ENCODE measurements around the gene DNM1.
"Not testable (repeated sequence)": the region's sequence is repeated elsewhere in the genome, so short reads cannot be mapped to it uniquely, and the experiment has no call there.

Gene DNM1

GRCh38 chr9:128178806-128179431 is 24.3 kb upstream of the DNM1 start:
- DNase-seq = no peak

- DNase-seq = no peak
These were observed 23.2 kb upstream of the DNM1 start for GRCh38 chr9:128180001-128180400.

DNA sequence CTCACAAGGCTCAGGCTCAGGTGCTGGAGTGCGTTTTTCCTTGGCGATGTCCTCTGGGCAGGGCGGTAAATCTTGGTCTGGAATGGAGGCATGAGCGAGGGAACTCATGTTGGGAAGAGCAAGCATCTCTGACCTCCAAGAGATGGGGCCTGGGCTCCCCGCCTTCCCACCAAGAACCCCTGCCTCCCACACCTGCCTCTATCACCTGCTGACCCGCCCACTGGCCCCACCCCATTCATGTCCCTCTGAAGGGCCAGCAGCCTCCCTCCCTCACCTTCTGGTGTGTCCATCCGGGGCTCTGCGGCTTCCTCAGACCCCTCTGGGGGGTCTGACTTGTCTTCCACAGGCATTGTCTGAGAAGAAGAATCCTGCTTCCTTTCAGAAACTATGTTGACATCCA is 22.7 kb upstream of the DNM1 start:
- no peak for DNase-seq

- DNase-seq = not testable (repeated sequence)
These were observed 21.7 kb upstream of the DNM1 start for GRCh38 chr9:128181480-128181879.

DNA sequence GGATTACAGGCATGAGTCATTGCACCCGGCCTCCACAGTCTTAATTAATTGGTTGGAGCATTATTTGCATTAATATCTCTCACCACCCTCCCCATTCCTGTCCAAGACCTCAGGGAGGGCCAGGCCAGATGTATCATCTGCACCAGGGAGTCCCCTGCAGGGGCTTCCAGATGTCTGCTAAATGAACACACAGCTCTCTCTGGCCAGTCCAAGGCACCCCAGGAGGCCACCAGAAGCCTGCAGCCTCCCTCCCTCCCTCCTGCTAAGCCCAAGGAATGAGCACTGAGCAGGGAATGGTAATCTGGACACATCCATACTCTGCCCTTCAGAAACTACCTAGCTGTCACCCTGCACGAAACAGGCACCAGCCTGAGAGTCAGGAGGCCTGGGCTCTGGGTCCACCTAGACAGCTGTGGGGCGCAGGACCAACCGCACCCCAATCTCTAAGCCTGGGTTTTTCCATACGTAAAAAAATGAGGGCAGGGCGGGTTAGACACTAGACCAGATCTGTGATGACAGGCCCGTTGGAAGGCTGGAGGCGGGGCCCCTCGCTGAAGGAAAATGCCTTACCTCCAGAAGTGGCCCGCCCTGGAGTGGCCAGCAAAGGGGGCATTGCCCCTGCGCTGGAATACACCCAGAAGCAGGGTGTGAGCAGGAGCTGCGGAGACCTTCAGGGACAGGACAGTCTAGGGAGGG is 20.1 kb upstream of the DNM1 start:
- no peak for DNase-seq

DNA sequence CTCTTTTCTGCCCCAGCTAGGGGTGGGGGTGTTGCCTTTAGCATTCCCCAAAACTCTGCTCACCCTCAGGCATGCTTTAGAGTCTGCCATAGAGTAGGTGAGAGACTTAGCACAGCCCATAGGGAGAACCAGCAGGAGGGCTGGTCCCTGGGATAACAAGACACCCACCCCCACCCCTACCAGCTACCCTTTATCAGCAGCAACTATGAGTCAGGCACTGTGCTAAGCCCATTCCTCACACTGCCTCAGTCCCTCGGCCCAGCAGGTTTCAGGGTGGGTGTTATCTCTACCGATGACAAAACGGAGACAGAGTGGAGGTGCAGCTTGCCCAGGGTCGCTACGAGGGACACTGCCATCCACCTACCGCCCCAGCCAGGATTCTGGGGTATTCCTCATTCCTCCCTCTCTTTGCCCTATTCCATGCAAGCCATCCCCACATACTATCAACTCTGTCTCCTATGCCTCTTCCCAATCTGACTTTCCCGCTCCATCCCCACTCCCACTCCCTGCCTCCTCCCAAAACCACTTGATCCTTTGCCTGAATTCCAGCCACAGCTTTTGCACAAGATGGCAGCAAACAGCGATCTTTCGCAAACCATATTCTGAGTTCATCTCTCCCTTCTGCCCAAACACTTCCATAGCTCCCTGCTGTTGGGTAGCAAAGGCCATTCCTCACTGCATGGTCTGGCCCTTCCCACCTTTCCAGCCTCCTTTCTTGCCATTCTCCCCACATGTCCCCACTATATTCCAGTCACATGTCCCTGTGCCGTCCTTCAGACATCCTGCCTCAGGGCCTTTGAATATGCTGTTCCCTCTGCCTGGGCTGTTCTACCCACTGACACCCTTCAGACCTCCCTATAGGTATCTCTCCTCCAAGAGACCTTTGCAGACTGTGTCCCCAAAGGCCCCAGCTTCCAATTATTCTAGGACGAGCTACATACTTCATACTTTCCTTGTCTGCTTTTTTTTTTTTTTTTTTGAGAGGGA is 16.9 kb upstream of the DNM1 start:
- DNase-seq = no peak

DNA sequence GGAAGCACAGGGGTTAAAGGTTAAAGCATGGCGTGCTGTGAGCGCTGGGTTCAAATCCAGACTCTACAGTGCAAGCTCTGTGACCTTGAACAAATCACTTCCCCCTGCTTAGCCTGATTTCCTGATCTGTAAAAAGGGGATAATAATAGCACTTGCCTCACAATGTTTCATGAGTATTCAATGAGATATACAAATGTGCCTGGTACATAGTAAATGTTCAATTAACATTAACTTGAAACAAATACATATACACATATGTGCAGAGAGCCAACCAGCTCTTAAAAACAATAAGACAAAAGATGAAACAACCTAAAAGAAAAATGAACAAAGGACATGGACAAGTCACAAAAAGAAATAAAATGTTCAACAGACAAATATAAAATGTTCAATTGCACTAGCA is 15.8 kb upstream of the DNM1 start:
- DNase-seq = no peak

- no peak for DNase-seq
These were observed 15.0 kb upstream of the DNM1 start for GRCh38 chr9:128188209-128188608.

- no peak for DNase-seq
These were observed 13.2 kb upstream of the DNM1 start for GRCh38 chr9:128190013-128190412.

GRCh38 chr9:128190516-128191405 is 12.4 kb upstream of the DNM1 start:
- no peak for DNase-seq

DNA sequence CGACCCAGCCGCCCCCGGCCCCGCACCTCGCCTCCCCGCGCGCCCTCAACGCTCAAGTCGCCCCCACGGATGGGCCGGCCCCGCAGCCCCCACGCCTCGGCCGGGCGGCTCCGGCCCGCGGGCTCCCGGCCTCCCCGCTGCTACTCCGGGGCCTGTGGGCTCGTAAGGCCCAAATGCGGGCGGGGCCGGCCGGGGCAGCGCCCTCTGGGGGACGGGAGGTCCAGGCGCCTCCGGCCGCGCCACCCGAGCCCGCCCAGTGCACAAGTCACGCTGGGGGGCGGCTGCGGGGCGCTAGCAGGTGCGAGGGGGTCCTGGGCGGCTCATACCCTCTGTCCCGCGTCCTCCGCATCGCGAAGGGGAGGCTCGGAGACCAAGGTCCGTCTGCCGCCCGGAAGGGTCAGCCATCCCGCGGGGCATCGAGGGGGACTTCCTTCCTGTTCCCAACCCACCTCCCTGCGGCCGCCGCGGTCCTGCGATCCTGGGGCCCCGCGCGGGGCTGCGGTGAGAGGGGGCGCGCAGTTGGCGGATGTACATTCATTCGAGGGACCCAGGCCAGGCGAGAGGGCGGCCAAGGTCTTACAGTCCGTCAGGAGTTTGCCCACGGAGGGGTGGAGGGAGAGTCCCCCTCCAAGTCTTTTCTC is 11.7 kb upstream of the DNM1 start, which contains the start of gene CIZ1:
CIZ1 (minus strand) TSS at position 167 of the 641 bp plus-strand sequence. CDS start 715 bp downstream, outside the sequence.
- DNase-seq = no peak

- DNase-seq = peak; percentile 87
These were observed 10.4 kb upstream of the DNM1 start for GRCh38 chr9:128192601-128193371.

DNA sequence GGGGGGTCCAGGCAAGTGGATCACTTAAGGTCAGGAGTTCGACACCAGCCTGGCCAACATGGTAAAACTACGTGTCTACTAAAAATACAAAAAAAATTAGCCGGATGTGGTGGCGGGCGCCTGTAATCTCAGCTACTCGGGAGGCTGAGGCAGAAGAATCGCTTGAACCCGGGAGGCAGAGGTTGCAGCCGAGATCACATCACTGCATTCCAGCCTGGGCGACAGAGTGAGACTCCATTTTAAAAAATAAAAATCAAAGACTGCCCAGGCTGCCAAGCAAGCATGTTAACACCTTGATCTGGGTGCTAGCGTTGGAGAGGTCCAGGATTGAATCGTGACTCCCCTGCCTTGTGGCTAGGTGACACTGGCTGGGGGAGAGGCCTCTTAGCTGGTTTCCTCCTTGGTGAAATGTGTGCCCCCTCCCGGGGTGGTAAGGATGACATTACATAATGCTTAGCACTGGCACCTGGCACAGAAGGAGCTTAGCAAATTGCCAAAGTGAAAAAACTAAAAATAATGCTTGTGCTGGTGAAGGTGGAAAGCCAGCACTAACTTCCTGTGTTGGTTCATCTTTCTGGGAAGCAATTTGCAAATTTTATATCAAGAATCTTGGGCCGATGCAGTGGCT is 9.6 kb upstream of the DNM1 start:
- DNase-seq = no peak

DNA sequence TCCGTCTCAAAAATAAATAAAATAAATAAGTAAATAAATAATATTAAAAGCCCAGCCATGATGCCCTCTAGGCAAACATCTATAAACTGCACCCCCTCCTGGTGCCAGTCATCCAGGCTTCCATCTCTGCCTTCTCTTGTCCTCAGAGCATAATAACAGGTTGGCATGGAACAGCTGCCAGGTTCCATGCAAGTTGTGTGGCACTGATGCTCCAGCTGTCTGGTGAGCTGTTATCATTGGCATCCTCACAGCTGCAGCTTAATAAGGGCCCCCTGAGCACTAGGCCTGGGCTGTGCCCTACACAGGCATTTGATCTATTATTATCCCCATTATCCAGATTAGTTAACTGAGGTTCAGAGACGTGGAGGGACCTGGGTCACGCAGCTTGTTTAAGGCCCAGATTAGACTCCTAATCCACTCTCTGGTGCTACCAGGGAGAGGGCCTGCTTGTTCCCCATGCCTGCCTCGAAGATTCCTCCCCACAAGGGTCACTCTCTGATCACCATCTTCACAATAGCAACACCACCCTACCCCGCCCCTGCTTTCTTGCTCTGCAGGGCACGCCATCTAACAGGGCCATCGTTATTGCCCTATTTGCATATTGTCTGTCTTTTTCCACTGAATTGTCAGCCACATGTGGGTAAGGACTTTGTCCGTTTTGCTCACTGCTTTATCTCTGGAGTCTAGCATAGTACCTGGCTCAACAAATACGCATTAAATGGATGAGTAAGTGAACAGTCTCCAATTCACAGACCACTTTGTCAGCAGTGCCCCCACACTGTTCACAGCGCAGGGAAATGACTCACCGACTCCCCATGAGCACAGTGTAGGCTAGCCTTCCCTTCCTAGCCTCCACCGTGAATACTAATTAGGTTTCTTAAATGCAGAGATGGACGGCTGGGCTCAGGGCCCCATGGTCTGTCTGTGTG is 1.5 kb upstream of the DNM1 start:
- DNase-seq = no peak

GRCh38 chr9:128202648-128203023 is 543 bp upstream of the DNM1 start:
- DNase-seq = no peak

DNA sequence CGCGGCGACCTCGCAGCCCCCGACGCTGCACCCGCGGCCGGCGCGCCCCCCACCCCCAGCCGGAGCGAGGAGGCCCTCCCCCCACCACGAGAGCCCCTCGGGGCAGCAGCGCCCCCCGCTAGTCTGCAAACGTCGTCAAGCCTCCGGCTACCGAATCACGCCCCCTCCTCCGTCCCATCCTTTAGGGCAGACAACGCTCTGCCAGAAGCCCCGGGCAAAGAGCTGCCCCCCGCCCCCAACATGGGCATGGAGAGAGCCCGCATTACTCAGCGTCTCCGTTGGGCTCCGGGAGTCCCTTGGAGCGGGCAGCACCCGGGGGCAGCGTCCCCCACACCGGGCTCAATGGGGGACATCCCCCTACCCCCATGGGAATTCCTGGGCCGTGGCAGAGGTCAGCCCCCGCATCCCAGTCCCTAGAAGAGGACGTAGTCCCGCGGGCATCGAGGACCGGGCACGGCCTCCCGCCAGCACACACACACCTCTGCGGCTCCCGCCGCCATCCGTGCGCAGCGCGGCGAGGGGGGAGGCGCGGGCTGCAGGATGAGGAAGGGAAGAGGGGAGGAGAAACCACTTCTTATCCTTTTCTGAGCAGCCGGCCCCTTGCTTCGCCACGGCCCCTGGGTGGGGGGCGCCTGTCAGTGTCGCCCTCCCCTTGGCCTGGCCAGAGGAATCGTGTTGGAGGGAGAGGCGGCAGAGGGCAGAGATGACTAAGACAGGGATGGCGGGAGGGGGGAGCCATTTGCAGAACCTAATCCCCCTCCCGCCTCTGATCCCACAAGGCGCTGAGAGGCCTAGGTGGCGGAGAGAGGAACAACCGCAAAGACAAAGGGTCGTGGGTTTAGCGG is 750 bp downstream of the DNM1 start:
- DNase-seq = peak; percentile 54

DNA sequence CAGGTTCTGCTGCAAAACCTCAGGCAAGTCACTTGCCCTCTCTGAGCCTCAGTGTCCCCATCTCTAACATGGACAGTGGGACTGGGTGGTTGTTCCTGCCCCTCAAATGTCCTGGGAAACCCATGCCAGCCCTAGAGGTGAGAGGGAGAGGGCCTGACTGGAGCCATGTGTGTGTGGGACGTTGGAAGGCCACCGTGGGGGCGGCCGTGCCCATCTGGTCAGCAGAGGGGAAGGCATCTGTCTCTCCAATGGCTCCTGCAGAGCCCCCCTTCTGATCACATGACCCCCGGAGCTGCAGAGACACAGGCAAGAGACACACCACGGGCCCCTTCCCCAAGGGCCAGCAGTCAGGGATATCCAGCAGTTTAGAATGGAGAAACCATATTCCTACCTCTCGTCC is 1.7 kb downstream of the DNM1 start:
- no peak for DNase-seq

- no peak for DNase-seq
These were observed 2.2 kb downstream of the DNM1 start for GRCh38 chr9:128205296-128205944.
